Hindlimb muscle (tissue), 1 donor: Measurements from ENCODE around the gene MPHOSPH9. TPM values are rescaled to one million over a fixed set of nuclear protein-coding genes. Genes with fewer than 3 reads are reported as not detected.

ENCODE experiments used
- DNase-seq: peaks from one replicate; pipeline ENCODE4 v3.0.0-alpha.2; 2013
- polyA plus RNA-seq: library from polyadenylated mRNA; unstranded; fragments of 120-200 nt; gene quantifications from one replicate; pipeline ENCODE4 v1.2.1, GENCODE V29; 2013; ENCODE audit not compliant: insufficient read length

MPHOSPH9 gene
- polyA plus RNA-seq, 1 donor = 19.3 TPM

- DNase-seq = no peak
Observed at GRCh38 chr12:123149501-123150274, 83.3 kb downstream of the MPHOSPH9 start.

- DNase-seq = no peak
Observed at GRCh38 chr12:123149088-123149487, 83.9 kb downstream of the MPHOSPH9 start.

GRCh38 chr12:123148655-123149054 lies 84.3 kb downstream of the MPHOSPH9 start:
- DNase-seq = no peak

- no peak for DNase-seq
Observed at GRCh38 chr12:123148223-123148622, 84.7 kb downstream of the MPHOSPH9 start.

GRCh38 chr12:123145211-123145610 lies 87.7 kb downstream of the MPHOSPH9 start:
- no peak for DNase-seq

- no peak for DNase-seq
Observed at GRCh38 chr12:123143736-123144461, 89.0 kb downstream of the MPHOSPH9 start.

- DNase-seq = no peak
Observed at GRCh38 chr12:123142921-123143735, 89.8 kb downstream of the MPHOSPH9 start.

- no peak for DNase-seq
Observed at GRCh38 chr12:123142518-123142840, 90.5 kb downstream of the MPHOSPH9 start.

- DNase-seq = peak; percentile 33
Observed at GRCh38 chr12:123141615-123142517, 91.1 kb downstream of the MPHOSPH9 start.

- no peak for DNase-seq
Observed at GRCh38 chr12:123140676-123141614, 92.0 kb downstream of the MPHOSPH9 start.

GRCh38 chr12:123139926-123140675 lies 92.8 kb downstream of the MPHOSPH9 start:
- DNase-seq = peak; percentile 54

- DNase-seq = no peak
Observed at GRCh38 chr12:123135688-123136087, 97.3 kb downstream of the MPHOSPH9 start.

GRCh38 chr12:123134826-123135225 lies 98.1 kb downstream of the MPHOSPH9 start:
- no peak for DNase-seq

GRCh38 chr12:123134271-123134671 lies 98.7 kb downstream of the MPHOSPH9 start:
- DNase-seq = no peak

- no peak for DNase-seq
Observed at GRCh38 chr12:123133701-123134100, 99.2 kb downstream of the MPHOSPH9 start.

- DNase-seq = no peak
Observed at GRCh38 chr12:123132951-123133619, 99.9 kb downstream of the MPHOSPH9 start.

- DNase-seq = no peak
Observed at GRCh38 chr12:123131879-123132402, 101.0 kb downstream of the MPHOSPH9 start.

GRCh38 chr12:123131291-123131832 lies 101.6 kb downstream of the MPHOSPH9 start:
- no peak for DNase-seq

- no peak for DNase-seq
Observed at GRCh38 chr12:123129621-123130020, 103.3 kb downstream of the MPHOSPH9 start.
